ENCODE measurements around the gene SLC16A12.
"Not testable (repeated sequence)": the region's sequence is repeated elsewhere in the genome, so short reads cannot be mapped to it uniquely, and the experiment has no call there.

- TF ChIP-seq CTCF (IDR thresholded peaks at IDR 0.05 in 8 of 11, conservative IDR thresholded peaks at IDR 0.05 in 3 of 11); POLR2A (IDR thresholded peaks at IDR 0.05): not testable (repeated sequence)
Observed at GRCh38 chr10:89411135-89411534, 124.3 kb downstream of the SLC16A12 start.

All from spleen (tissue), 7 donors.